Measurements from ENCODE around the gene DLK2. TPM values are rescaled to one million over a fixed set of nuclear protein-coding genes. Genes with fewer than 3 reads are reported as not detected.

Gene DLK2
- total RNA-seq, 1 experiment from 2014 or later: 0.81 TPM

DNA sequence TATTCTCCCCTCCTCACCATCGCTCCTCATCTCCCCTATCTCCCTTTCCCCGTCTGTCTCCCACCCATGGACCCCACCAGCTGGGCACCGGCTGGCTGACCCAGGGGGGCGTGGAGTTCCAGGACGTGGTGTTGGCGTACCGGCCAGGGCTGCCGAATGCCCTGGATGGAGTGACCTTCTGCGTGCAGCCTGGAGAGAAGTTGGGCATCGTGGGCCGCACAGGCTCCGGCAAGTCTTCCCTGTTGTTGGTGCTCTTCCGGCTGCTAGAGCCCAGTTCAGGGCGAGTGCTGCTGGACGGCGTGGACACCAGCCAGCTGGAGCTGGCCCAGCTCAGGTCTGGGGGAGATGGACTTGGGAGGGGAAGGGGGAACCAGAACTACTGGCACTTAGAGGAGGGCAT, 7.7 kb downstream of the DLK2 start:
- TF ChIP-seq EMX1 (CRISPR knock-in tag; IDR thresholded peaks at IDR 0.05) (no peak), NFATC4 (CRISPR knock-in tag; IDR thresholded peaks at IDR 0.05) (no peak)
- TF ChIP-seq, protein P1, sequence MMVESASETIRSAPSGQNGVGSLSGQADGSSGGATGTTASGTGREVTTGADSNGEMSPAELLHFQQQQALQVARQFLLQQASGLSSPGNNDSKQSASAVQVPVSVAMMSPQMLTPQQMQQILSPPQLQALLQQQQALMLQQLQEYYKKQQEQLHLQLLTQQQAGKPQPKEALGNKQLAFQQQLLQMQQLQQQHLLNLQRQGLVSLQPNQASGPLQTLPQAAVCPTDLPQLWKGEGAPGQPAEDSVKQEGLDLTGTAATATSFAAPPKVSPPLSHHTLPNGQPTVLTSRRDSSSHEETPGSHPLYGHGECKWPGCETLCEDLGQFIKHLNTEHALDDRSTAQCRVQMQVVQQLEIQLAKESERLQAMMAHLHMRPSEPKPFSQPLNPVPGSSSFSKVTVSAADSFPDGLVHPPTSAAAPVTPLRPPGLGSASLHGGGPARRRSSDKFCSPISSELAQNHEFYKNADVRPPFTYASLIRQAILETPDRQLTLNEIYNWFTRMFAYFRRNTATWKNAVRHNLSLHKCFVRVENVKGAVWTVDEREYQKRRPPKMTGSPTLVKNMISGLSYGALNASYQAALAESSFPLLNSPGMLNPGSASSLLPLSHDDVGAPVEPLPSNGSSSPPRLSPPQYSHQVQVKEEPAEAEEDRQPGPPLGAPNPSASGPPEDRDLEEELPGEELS (CRISPR knock-in tag; IDR thresholded peaks at IDR 0.05): no peak
- Mint-ChIP-seq H3K9me3 (no peaks in the 10 kb centered on the region), H3K27ac (no peak overlapping the region), H3K4me1 (no peaks in the 10 kb centered on the region), H3K36me3 (peaks cover 7% of the 10 kb centered on the region; the same call in 1 of the 2 replicates), H3K4me3 (no peak overlapping the region), H3K27me3 (ENCODE audit: low read depth) (no peaks in the 10 kb centered on the region)
- ATAC-seq (no peak), DNase-seq (ENCODE audit: low spot score) (no peak)
- POLR2A ChIA-PET: no interaction called here
- CTCF ChIA-PET: interaction anchor here (1.4 to 1.8 kb wide), 2 partner anchors 9 to 49 kb away, joined by 5 to 8 read pairs; no protein-coding TSS in a partner anchor

DNA sequence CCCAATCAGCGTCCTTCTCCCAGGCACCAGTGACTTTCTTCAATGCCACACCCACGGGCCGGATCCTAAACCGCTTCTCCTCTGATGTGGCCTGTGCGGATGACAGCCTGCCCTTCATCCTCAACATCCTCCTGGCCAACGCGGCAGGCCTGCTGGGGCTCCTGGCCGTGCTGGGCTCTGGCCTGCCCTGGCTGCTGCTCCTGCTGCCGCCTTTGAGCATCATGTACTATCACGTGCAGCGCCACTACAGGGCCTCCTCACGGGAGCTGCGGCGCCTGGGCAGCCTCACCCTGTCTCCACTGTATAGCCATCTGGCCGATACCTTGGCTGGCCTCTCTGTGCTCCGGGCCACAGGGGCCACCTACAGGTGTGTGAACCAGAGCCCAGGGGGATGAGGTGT, 9.8 kb downstream of the DLK2 start:
- Mint-ChIP-seq H3K9me3 (no peaks in the 10 kb centered on the region), H3K4me3 (no peak overlapping the region), H3K4me1 (no peaks in the 10 kb centered on the region), H3K27me3 (ENCODE audit: low read depth) (no peaks in the 10 kb centered on the region), H3K36me3 (peaks cover 9% of the 10 kb centered on the region), H3K27ac (no peak overlapping the region)
- POLR2A ChIA-PET: no interaction called here
- CTCF ChIA-PET: interaction anchor here (0.5 to 1.1 kb wide), 2 partner anchors 32 to 137 kb away, joined by 3 read pairs; partner anchors contain the start of genes CRIP3 and TJAP1
- ATAC-seq (no peak), DNase-seq (ENCODE audit: low spot score) (no peak)
- no peak for TF ChIP-seq ATF1 (CRISPR knock-in tag; IDR thresholded peaks at IDR 0.05)
- no peak for TF ChIP-seq GRHL2 (CRISPR knock-in tag; IDR thresholded peaks at IDR 0.05; ENCODE audit: insufficient replicate concordance, severe bottlenecking)
- TF ChIP-seq, protein P2, sequence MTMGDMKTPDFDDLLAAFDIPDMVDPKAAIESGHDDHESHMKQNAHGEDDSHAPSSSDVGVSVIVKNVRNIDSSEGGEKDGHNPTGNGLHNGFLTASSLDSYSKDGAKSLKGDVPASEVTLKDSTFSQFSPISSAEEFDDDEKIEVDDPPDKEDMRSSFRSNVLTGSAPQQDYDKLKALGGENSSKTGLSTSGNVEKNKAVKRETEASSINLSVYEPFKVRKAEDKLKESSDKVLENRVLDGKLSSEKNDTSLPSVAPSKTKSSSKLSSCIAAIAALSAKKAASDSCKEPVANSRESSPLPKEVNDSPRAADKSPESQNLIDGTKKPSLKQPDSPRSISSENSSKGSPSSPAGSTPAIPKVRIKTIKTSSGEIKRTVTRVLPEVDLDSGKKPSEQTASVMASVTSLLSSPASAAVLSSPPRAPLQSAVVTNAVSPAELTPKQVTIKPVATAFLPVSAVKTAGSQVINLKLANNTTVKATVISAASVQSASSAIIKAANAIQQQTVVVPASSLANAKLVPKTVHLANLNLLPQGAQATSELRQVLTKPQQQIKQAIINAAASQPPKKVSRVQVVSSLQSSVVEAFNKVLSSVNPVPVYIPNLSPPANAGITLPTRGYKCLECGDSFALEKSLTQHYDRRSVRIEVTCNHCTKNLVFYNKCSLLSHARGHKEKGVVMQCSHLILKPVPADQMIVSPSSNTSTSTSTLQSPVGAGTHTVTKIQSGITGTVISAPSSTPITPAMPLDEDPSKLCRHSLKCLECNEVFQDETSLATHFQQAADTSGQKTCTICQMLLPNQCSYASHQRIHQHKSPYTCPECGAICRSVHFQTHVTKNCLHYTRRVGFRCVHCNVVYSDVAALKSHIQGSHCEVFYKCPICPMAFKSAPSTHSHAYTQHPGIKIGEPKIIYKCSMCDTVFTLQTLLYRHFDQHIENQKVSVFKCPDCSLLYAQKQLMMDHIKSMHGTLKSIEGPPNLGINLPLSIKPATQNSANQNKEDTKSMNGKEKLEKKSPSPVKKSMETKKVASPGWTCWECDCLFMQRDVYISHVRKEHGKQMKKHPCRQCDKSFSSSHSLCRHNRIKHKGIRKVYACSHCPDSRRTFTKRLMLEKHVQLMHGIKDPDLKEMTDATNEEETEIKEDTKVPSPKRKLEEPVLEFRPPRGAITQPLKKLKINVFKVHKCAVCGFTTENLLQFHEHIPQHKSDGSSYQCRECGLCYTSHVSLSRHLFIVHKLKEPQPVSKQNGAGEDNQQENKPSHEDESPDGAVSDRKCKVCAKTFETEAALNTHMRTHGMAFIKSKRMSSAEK (CRISPR knock-in tag; IDR thresholded peaks at IDR 0.05; ENCODE audit: borderline replicate concordance): no peak
- no peak for TF ChIP-seq ZNF232 (CRISPR knock-in tag; IDR thresholded peaks at IDR 0.05)
- TF ChIP-seq, protein P1 (CRISPR knock-in tag; IDR thresholded peaks at IDR 0.05): no peak

DNA sequence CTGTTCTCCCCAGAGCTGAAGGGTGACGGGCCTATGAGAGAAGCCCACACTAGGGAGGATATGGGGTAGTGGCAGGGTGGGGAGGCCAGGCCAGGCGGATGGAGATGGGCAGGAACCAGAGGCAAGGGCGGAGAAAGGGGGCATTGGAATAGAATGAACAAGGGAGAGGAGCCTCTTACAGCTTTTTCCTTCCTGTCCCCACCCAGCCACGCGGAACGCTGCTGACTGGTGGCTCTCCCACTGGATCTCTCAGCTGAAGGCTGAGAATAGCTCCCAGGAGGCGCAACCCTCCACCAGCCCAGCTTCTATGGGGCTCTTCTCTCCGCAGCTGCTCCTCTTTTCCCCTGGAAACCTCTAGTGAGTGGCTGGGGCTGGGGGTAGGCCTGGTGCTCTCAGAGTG, 10.8 kb downstream of the DLK2 start:
- Mint-ChIP-seq H3K27ac (no peak overlapping the region), H3K27me3 (ENCODE audit: low read depth) (no peaks in the 10 kb centered on the region), H3K36me3 (peaks cover 9% of the 10 kb centered on the region), H3K9me3 (no peaks in the 10 kb centered on the region), H3K4me3 (no peak overlapping the region), H3K4me1 (no peaks in the 10 kb centered on the region)
- DNase-seq (ENCODE audit: low spot score): no peak
- ChIA-PET CTCF (interaction anchor here (1.2 to 2.2 kb wide), 3 partner anchors 11 to 63 kb away, joined by 3 to 6 read pairs (median 4); partner anchors contain the start of gene DLK2), POLR2A (no interaction called here)
- ATAC-seq: no peak
- TF ChIP-seq ZNF219 (CRISPR knock-in tag; IDR thresholded peaks at IDR 0.05; ENCODE audit: borderline replicate concordance) (no peak), SOX15 (CRISPR knock-in tag; IDR thresholded peaks at IDR 0.05) (no peak), ZNF138 (CRISPR knock-in tag; conservative IDR thresholded peaks at IDR 0.05) (no peak), NFE2L1 (CRISPR knock-in tag; IDR thresholded peaks at IDR 0.05) (no peak), NR1H2 (CRISPR knock-in tag; IDR thresholded peaks at IDR 0.05) (no peak), NFATC4 (CRISPR knock-in tag; IDR thresholded peaks at IDR 0.05) (no peak)
- TF ChIP-seq, protein P3, sequence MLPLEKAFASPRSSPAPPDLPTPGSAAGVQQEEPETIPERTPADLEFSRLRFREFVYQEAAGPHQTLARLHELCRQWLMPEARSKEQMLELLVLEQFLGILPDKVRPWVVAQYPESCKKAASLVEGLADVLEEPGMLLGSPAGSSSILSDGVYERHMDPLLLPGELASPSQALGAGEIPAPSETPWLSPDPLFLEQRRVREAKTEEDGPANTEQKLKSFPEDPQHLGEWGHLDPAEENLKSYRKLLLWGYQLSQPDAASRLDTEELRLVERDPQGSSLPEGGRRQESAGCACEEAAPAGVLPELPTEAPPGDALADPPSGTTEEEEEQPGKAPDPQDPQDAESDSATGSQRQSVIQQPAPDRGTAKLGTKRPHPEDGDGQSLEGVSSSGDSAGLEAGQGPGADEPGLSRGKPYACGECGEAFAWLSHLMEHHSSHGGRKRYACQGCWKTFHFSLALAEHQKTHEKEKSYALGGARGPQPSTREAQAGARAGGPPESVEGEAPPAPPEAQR (CRISPR knock-in tag; IDR thresholded peaks at IDR 0.05): no peak
- TF ChIP-seq, protein P4, sequence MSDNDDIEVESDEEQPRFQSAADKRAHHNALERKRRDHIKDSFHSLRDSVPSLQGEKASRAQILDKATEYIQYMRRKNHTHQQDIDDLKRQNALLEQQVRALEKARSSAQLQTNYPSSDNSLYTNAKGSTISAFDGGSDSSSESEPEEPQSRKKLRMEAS (CRISPR knock-in tag; IDR thresholded peaks at IDR 0.05): no peak
- TF ChIP-seq, protein P5, sequence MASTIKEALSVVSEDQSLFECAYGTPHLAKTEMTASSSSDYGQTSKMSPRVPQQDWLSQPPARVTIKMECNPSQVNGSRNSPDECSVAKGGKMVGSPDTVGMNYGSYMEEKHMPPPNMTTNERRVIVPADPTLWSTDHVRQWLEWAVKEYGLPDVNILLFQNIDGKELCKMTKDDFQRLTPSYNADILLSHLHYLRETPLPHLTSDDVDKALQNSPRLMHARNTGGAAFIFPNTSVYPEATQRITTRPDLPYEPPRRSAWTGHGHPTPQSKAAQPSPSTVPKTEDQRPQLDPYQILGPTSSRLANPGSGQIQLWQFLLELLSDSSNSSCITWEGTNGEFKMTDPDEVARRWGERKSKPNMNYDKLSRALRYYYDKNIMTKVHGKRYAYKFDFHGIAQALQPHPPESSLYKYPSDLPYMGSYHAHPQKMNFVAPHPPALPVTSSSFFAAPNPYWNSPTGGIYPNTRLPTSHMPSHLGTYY (CRISPR knock-in tag; IDR thresholded peaks at IDR 0.05): no peak
- TF ChIP-seq, protein P6, sequence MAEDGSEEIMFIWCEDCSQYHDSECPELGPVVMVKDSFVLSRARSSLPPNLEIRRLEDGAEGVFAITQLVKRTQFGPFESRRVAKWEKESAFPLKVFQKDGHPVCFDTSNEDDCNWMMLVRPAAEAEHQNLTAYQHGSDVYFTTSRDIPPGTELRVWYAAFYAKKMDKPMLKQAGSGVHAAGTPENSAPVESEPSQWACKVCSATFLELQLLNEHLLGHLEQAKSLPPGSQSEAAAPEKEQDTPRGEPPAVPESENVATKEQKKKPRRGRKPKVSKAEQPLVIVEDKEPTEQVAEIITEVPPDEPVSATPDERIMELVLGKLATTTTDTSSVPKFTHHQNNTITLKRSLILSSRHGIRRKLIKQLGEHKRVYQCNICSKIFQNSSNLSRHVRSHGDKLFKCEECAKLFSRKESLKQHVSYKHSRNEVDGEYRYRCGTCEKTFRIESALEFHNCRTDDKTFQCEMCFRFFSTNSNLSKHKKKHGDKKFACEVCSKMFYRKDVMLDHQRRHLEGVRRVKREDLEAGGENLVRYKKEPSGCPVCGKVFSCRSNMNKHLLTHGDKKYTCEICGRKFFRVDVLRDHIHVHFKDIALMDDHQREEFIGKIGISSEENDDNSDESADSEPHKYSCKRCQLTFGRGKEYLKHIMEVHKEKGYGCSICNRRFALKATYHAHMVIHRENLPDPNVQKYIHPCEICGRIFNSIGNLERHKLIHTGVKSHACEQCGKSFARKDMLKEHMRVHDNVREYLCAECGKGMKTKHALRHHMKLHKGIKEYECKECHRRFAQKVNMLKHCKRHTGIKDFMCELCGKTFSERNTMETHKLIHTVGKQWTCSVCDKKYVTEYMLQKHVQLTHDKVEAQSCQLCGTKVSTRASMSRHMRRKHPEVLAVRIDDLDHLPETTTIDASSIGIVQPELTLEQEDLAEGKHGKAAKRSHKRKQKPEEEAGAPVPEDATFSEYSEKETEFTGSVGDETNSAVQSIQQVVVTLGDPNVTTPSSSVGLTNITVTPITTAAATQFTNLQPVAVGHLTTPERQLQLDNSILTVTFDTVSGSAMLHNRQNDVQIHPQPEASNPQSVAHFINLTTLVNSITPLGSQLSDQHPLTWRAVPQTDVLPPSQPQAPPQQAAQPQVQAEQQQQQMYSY (CRISPR knock-in tag; IDR thresholded peaks at IDR 0.05): no peak

Data from WTC11 (cell line).